Measurements from ENCODE around the gene DEXI.
"Not testable (repeated sequence)": the region's sequence is repeated elsewhere in the genome, so short reads cannot be mapped to it uniquely, and the experiment has no call there.

DEXI gene

DNA sequence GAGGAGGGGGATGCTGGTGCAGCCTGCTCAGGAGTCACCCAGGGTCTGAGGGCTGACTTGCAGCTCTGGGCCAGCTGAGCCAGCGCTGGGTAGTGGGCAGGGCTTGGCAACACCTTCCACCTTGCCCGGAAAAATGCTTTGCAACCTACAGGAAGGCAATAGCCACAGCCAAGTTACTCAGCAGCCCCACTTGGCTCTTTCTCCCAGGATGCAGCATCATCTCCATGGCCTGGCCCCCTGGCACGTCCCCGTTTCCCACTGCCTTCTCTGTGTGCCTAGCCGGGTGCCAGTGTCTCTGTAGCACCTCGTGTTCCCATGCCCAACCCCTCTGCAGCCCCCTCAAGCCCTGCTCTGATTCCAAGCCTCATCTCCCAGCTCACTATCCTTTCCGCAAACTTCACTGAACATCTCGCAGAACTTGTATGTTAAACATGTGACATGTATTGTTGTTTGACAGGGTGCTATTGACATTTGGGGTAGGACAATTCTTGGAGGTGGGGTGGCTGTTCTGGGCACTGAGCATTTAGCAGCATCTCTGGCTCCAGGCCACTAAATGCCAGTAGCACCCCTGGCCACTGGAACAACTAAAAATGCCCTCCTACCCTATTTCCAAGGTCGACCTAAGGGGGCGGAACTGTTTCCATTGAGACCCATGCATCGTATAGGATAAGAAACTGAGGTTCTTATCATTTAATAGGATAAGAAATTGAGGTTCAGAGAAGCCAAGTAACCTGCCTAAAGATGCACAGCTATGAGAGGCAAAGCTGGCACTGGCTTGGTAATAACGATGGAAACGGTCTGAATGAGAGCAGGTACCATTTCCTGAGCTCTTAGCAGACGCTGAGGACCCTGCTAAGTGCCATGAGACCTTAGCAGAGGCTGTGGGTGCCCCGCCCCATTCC lies 12.2 kb downstream of the DEXI start:
- H3K27ac ChIP-seq: no peak overlapping the region
- H3K9me3 ChIP-seq (ENCODE audit: low read depth, low read length): no peaks in the 10 kb centered on the region
- H3K9ac ChIP-seq (ENCODE audit: insufficient read length): no peak overlapping the region
- no peaks in the 10 kb centered on the region for H3K36me3 ChIP-seq (ENCODE audit: insufficient read depth, low read length)
- H3K4me3 ChIP-seq: no peak overlapping the region
- DNase-seq (ENCODE audit: low read depth, low spot score): no peak
- TF ChIP-seq EZH2 (IDR thresholded peaks at IDR 0.05) (no peak), FOXP2 (optimal IDR thresholded peaks at IDR 0.05; ENCODE audit: control extremely low read depth, extremely low read length, insufficient read depth) (no peak), POLR2AphosphoS5 (IDR thresholded peaks at IDR 0.05; ENCODE audit: borderline replicate concordance, low read depth, low read length) (no peak)

DNA sequence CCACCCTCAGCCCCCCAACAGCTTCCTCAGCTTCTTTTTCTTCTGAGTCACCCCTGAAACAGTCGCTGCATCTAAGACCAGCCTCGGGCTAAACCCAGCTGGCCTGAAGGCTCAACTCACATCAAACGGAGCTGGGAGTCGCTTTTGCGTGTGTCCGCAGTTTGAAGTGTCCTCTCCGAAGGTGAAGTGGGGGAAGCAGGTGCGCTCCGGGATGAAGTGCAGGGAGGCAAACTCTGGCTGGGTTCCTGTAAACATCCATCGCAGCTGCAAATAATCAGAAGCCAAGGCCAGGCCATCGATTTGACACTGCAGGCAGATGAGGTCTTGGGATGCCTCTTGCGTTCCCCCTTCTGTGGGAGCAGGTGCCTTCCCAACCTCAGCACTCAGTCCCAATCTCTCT lies 13.2 kb downstream of the DEXI start:
- H3K27ac ChIP-seq; H3K36me3 ChIP-seq (ENCODE audit: insufficient read depth, low read length); H3K9ac ChIP-seq (ENCODE audit: insufficient read length); DNase-seq (ENCODE audit: low read depth, low spot score); H3K9me3 ChIP-seq (ENCODE audit: low read depth, low read length); H3K4me3 ChIP-seq: not testable (repeated sequence)

DNA sequence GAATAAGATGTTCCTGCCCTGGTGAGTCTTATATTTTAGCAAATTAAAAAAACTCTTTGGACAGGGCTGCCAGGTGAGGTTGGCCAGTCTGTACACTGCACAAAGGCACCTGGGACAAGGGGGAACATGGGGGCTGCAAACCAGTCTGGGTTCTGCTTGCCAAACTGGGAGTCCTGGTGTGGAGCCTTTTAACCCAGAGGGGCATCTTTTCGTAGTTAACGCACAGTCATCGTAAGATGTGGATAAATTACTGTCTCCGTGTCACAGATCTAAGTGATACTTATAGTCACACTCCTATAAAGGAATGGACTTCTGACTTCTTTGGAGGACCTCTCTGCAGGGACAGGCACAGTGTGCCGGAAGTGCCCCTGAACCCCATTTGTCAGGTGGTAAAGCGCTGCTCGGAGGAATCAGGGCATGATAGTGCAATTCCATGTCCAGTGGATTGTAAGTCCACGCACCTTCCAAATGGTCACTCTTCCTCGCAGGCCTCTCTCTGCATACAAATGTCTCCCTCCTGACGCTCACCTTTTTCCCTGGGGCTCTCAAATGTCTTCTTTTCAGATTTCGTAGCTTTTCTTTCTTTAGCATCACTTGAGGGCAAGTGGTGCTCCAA lies 14.7 kb downstream of the DEXI start:
- H3K27ac ChIP-seq: no peak overlapping the region
- H3K9ac ChIP-seq (ENCODE audit: insufficient read length): no peak overlapping the region
- no peak for DNase-seq (ENCODE audit: low read depth, low spot score)
- H3K36me3 ChIP-seq (ENCODE audit: insufficient read depth, low read length): no peaks in the 10 kb centered on the region
- TF ChIP-seq EZH2 (IDR thresholded peaks at IDR 0.05) (no peak), FOXP2 (optimal IDR thresholded peaks at IDR 0.05; ENCODE audit: control extremely low read depth, extremely low read length, insufficient read depth) (no peak), POLR2AphosphoS5 (IDR thresholded peaks at IDR 0.05; ENCODE audit: borderline replicate concordance, low read depth, low read length) (no peak)
- no peak overlapping the region for H3K4me3 ChIP-seq
- no peaks in the 10 kb centered on the region for H3K9me3 ChIP-seq (ENCODE audit: low read depth, low read length)

DNA sequence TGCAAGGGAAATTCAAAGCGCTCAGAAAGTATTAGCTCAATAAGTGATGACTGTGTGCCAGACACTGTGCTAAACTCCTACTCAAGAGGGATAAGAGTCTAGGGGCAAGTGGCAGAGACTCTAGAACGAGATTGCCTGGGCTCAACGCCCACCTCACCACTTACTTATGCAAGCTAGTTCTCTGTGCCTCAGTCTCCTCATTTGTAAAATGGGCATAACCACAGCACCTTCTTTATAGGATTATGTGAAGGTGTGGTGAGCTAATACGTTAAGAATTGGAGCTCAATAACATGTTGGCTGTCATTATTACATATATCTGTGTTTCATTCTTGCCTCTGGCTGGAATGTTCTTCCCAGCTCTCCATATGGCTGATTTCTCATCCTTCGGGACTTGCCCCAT lies 15.4 kb downstream of the DEXI start:
- Histone ChIP-seq H3K36me3 (ENCODE audit: insufficient read depth, low read length) (no peaks in the 10 kb centered on the region), H3K27ac (no peak overlapping the region), H3K9me3 (ENCODE audit: low read depth, low read length) (no peaks in the 10 kb centered on the region), H3K9ac (ENCODE audit: insufficient read length) (no peak overlapping the region), H3K4me3 (no peak overlapping the region)
- TF ChIP-seq EZH2 (IDR thresholded peaks at IDR 0.05) (no peak), POLR2AphosphoS5 (IDR thresholded peaks at IDR 0.05; ENCODE audit: borderline replicate concordance, low read depth, low read length) (no peak), FOXP2 (optimal IDR thresholded peaks at IDR 0.05; ENCODE audit: control extremely low read depth, extremely low read length, insufficient read depth) (no peak)
- DNase-seq (ENCODE audit: low read depth, low spot score): no peak

DNA sequence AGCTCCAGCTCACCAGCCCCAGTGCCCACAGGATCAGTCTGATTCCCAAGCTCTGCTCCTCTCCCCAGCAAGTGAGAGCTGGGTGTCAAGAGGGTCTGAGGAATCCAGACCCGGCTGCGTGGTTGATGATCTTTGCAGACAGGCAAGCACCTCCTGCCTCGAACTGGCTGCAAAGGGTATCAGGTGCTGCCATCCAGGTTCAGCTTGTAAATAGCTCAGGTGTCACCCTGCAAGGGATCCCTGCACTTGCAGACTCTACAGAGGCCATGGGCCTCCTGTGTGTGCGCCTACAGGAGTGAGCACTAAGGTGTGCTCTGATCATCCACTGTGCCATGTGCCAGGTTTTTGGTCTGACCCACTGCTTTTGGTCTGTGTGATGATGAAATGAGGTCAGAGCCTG lies 16.2 kb downstream of the DEXI start:
- no peaks in the 10 kb centered on the region for H3K9me3 ChIP-seq (ENCODE audit: low read depth, low read length)
- no peak overlapping the region for H3K9ac ChIP-seq (ENCODE audit: insufficient read length)
- no peaks in the 10 kb centered on the region for H3K36me3 ChIP-seq (ENCODE audit: insufficient read depth, low read length)

DNA sequence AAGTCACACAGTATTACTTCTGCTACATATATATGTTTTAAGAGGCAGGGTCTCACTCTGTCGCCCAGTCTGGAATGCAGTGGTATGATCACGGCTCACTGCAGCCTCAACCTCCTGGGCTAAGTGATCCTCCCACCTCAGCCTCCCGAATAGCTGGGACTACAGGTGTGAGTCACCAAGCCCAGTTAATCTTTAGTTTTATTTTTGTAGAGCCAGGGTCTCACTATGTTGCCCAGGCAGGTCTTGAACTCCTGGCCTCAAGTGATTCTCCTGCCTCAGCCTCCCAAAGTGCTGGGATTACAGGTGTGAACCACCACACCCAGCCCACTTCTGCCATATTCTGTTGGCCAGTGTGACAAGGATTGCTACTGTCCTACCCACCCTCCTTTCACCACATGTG lies 17.0 kb downstream of the DEXI start:
- not testable (repeated sequence) for H3K9ac ChIP-seq (ENCODE audit: insufficient read length); DNase-seq (ENCODE audit: low read depth, low spot score); H3K9me3 ChIP-seq (ENCODE audit: low read depth, low read length); H3K27ac ChIP-seq; H3K4me3 ChIP-seq; H3K36me3 ChIP-seq (ENCODE audit: insufficient read depth, low read length)

More for the DNA sequence above, 16.2 kb downstream of the DEXI start:
- no peak for TF ChIP-seq EZH2 (IDR thresholded peaks at IDR 0.05)
- TF ChIP-seq POLR2AphosphoS5 (IDR thresholded peaks at IDR 0.05; ENCODE audit: borderline replicate concordance, low read depth, low read length): no peak
- no peak for TF ChIP-seq FOXP2 (optimal IDR thresholded peaks at IDR 0.05; ENCODE audit: control extremely low read depth, extremely low read length, insufficient read depth)
- no peak overlapping the region for H3K27ac ChIP-seq
- DNase-seq (ENCODE audit: low read depth, low spot score): no peak
- H3K4me3 ChIP-seq: no peak overlapping the region

DNA sequence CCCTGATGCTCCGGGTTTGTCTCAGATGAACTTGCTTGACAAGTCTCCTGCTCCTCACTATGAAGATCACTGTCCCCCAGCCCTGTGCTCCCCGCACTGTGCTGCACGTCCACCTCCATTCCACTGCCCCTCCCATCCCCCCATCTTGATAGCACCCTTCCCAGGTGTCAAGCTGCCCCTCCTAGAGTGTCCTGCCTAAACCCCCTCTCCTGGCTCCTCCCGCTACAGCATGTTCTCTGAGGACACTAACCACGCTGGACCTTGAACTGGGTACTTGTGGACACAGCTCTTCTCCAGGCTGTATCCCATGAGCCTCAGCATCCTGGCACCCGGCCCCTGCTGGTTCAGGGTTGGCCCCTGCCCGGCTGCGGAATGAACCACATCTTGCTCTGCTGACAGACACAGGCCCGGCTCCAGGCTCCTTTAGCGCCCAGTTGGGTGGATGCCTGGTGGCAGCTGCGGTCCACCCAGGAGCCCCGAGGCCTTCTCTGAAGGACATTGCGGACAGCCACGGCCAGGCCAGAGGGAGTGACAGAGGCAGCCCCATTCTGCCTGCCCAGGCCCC lies 18.5 kb downstream of the DEXI start:
- H3K9me3 ChIP-seq (ENCODE audit: low read depth, low read length): no peaks in the 10 kb centered on the region
- no peaks in the 10 kb centered on the region for H3K36me3 ChIP-seq (ENCODE audit: insufficient read depth, low read length)
- no peak overlapping the region for H3K9ac ChIP-seq (ENCODE audit: insufficient read length)
- no peak for DNase-seq (ENCODE audit: low read depth, low spot score)
- H3K4me3 ChIP-seq: no peak overlapping the region
- TF ChIP-seq FOXP2 (optimal IDR thresholded peaks at IDR 0.05; ENCODE audit: control extremely low read depth, extremely low read length, insufficient read depth): no peak
- TF ChIP-seq POLR2AphosphoS5 (IDR thresholded peaks at IDR 0.05; ENCODE audit: borderline replicate concordance, low read depth, low read length): no peak
- no peak for TF ChIP-seq EZH2 (IDR thresholded peaks at IDR 0.05)
- no peak overlapping the region for H3K27ac ChIP-seq

DNA sequence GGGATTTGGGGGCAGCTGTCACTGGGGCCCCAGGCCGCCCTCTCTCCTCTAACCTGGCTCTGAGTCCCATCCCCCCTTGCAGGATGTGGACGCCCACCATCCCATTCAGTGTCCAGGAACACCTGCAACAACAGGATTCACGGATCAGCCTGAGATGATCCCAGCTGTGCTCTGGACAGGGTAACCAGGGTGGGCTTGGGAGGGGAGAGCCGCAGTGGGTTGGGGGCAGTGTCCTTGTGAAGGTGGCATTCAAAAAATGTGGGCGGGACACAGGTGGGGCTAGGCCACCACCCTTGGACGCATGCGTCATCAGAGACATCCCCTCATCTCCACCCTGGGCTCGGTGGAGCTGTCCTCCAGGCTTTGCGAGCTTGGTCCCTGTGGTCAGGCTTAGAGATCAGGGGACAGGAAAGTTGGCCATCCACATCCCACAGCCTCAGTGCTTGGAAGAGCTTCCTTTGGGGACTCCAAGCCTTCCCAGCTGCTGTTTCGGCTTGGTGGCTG lies 19.1 kb downstream of the DEXI start:
- H3K9ac ChIP-seq (ENCODE audit: insufficient read length): no peak overlapping the region
- H3K4me3 ChIP-seq: no peak overlapping the region
- H3K27ac ChIP-seq: no peak overlapping the region
- TF ChIP-seq FOXP2 (optimal IDR thresholded peaks at IDR 0.05; ENCODE audit: control extremely low read depth, extremely low read length, insufficient read depth): no peak
- TF ChIP-seq POLR2AphosphoS5 (IDR thresholded peaks at IDR 0.05; ENCODE audit: borderline replicate concordance, low read depth, low read length): no peak
- no peak for TF ChIP-seq EZH2 (IDR thresholded peaks at IDR 0.05)
- no peaks in the 10 kb centered on the region for H3K9me3 ChIP-seq (ENCODE audit: low read depth, low read length)
- no peaks in the 10 kb centered on the region for H3K36me3 ChIP-seq (ENCODE audit: insufficient read depth, low read length)
- DNase-seq (ENCODE audit: low read depth, low spot score): no peak
